ENCODE measurements around the gene TAS2R40. TPM values are rescaled to one million over a fixed set of nuclear protein-coding genes. Genes with fewer than 3 reads are reported as not detected.

TAS2R40 gene
- total and polyA plus RNA-seq, 2 donors (not counting 1 experiment from before 2014, with no cell fraction given): not detected

GRCh38 chr7:143250822-143251221, 29.0 kb downstream of the TAS2R40 start:
- Histone ChIP-seq H3K79me2 (ENCODE audit: control insufficient read depth, insufficient read depth, low read length) (no peaks in the 10 kb centered on the region), H3K27me3 (ENCODE audit: control insufficient read depth, insufficient read depth, low read length) (peaks cover 2% of the 10 kb centered on the region), H3K36me3 (ENCODE audit: control insufficient read depth, insufficient read depth, low read length) (no peaks in the 10 kb centered on the region), H4K20me1 (ENCODE audit: control insufficient read depth, extremely low read depth, insufficient read depth, low read length) (no peaks in the 10 kb centered on the region), H3K27ac (ENCODE audit: insufficient read depth, low read length) (no peak overlapping the region), H3K4me1 (ENCODE audit: control insufficient read depth, extremely low read depth, insufficient read depth, low read length) (no peaks in the 10 kb centered on the region), H3K9me3 (ENCODE audit: control insufficient read depth, insufficient read depth, low read depth, low read length) (no peaks in the 10 kb centered on the region), H3K9ac (ENCODE audit: insufficient read depth, low read length) (no peak overlapping the region), H3K4me3 (replicated peaks in 1 of 4; ENCODE audit: control extremely low read depth in 1 of 4, insufficient read depth in 1 of 4, low read depth in 3 of 4, low read length in 4 of 4) (no peak overlapping the region), H2AFZ (ENCODE audit: low read length) (no peak overlapping the region), H3K4me2 (ENCODE audit: extremely low read depth, insufficient read depth, low read length) (no peak overlapping the region)
- DNase-seq (ENCODE audit: low read depth in 2 of 2): no peak
- TF ChIP-seq, protein P1, sequence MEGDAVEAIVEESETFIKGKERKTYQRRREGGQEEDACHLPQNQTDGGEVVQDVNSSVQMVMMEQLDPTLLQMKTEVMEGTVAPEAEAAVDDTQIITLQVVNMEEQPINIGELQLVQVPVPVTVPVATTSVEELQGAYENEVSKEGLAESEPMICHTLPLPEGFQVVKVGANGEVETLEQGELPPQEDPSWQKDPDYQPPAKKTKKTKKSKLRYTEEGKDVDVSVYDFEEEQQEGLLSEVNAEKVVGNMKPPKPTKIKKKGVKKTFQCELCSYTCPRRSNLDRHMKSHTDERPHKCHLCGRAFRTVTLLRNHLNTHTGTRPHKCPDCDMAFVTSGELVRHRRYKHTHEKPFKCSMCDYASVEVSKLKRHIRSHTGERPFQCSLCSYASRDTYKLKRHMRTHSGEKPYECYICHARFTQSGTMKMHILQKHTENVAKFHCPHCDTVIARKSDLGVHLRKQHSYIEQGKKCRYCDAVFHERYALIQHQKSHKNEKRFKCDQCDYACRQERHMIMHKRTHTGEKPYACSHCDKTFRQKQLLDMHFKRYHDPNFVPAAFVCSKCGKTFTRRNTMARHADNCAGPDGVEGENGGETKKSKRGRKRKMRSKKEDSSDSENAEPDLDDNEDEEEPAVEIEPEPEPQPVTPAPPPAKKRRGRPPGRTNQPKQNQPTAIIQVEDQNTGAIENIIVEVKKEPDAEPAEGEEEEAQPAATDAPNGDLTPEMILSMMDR (conservative IDR thresholded peaks at IDR 0.05 in 1 of 2, IDR thresholded peaks at IDR 0.05 in 1 of 2; ENCODE audit: low read depth in 1 of 2, low read length in 2 of 2): no peak
- no peak for TF ChIP-seq EZH2 (IDR thresholded peaks at IDR 0.05; ENCODE audit: low read length, missing control alignments)

DNA sequence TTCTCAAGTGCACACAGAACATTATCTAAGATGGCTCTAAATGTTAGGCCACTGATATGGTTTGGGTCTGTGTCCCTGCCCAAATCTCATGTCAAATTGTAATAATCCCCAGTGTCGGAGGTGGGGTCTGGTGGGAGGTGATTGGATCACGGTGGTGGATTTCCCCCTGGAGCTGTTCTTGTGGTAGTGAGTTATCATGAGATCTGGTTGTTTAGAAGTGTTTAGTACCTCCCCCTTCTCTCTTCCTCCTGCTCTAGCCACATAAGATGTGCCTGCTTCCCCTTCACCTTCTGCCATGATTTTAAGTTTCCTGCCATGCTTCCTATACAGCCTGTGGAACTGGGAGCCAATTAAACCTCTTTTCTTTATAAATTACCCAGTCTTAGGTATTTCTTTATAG, 30.2 kb downstream of the TAS2R40 start:
- no peaks in the 10 kb centered on the region for H3K9me3 ChIP-seq (ENCODE audit: control insufficient read depth, insufficient read depth, low read depth, low read length)
- H2AFZ ChIP-seq (ENCODE audit: low read length): no peak overlapping the region
- H3K4me1 ChIP-seq (ENCODE audit: control insufficient read depth, extremely low read depth, insufficient read depth, low read length): no peaks in the 10 kb centered on the region
- H3K79me2 ChIP-seq (ENCODE audit: control insufficient read depth, insufficient read depth, low read length): no peaks in the 10 kb centered on the region
- no peak overlapping the region for H3K9ac ChIP-seq (ENCODE audit: insufficient read depth, low read length)
- no peaks in the 10 kb centered on the region for H3K36me3 ChIP-seq (ENCODE audit: control insufficient read depth, insufficient read depth, low read length)
- no peak for TF ChIP-seq EZH2 (IDR thresholded peaks at IDR 0.05; ENCODE audit: low read length, missing control alignments)
- TF ChIP-seq, protein P1 (conservative IDR thresholded peaks at IDR 0.05 in 1 of 2, IDR thresholded peaks at IDR 0.05 in 1 of 2; ENCODE audit: low read depth in 1 of 2, low read length in 2 of 2): no peak
- H3K27me3 ChIP-seq (ENCODE audit: control insufficient read depth, insufficient read depth, low read length): no peaks in the 10 kb centered on the region
- no peak for DNase-seq (ENCODE audit: low read depth in 2 of 2)
- H3K4me2 ChIP-seq (ENCODE audit: extremely low read depth, insufficient read depth, low read length): no peak overlapping the region
- H3K4me3 ChIP-seq (replicated peaks in 1 of 4; ENCODE audit: control extremely low read depth in 1 of 4, insufficient read depth in 1 of 4, low read depth in 3 of 4, low read length in 4 of 4): no peak overlapping the region
- no peaks in the 10 kb centered on the region for H4K20me1 ChIP-seq (ENCODE audit: control insufficient read depth, extremely low read depth, insufficient read depth, low read length)
- H3K27ac ChIP-seq (ENCODE audit: insufficient read depth, low read length): no peak overlapping the region

GRCh38 chr7:143255564-143255963, 33.7 kb downstream of the TAS2R40 start:
- no peak overlapping the region for H3K9ac ChIP-seq (ENCODE audit: insufficient read depth, low read length)
- peak in 1 of 2 donors; percentile 41 for DNase-seq (ENCODE audit: low read depth in 2 of 2)
- no peak overlapping the region for H3K4me2 ChIP-seq (ENCODE audit: extremely low read depth, insufficient read depth, low read length)
- TF ChIP-seq, protein P1 (conservative IDR thresholded peaks at IDR 0.05 in 1 of 2, IDR thresholded peaks at IDR 0.05 in 1 of 2; ENCODE audit: low read depth in 1 of 2, low read length in 2 of 2): no peak
- TF ChIP-seq EZH2 (IDR thresholded peaks at IDR 0.05; ENCODE audit: low read length, missing control alignments): no peak
- no peak overlapping the region for H2AFZ ChIP-seq (ENCODE audit: low read length)
- no peaks in the 10 kb centered on the region for H3K27me3 ChIP-seq (ENCODE audit: control insufficient read depth, insufficient read depth, low read length)
- H3K9me3 ChIP-seq (ENCODE audit: control insufficient read depth, insufficient read depth, low read depth, low read length): no peaks in the 10 kb centered on the region
- no peak overlapping the region for H3K27ac ChIP-seq (ENCODE audit: insufficient read depth, low read length)
- no peaks in the 10 kb centered on the region for H3K79me2 ChIP-seq (ENCODE audit: control insufficient read depth, insufficient read depth, low read length)
- no peak overlapping the region for H3K4me3 ChIP-seq (replicated peaks in 1 of 4; ENCODE audit: control extremely low read depth in 1 of 4, insufficient read depth in 1 of 4, low read depth in 3 of 4, low read length in 4 of 4)
- H3K4me1 ChIP-seq (ENCODE audit: control insufficient read depth, extremely low read depth, insufficient read depth, low read length): no peaks in the 10 kb centered on the region
- H3K36me3 ChIP-seq (ENCODE audit: control insufficient read depth, insufficient read depth, low read length): no peaks in the 10 kb centered on the region
- H4K20me1 ChIP-seq (ENCODE audit: control insufficient read depth, extremely low read depth, insufficient read depth, low read length): no peaks in the 10 kb centered on the region

All from fibroblast of lung (primary cell).